Aorta (tissue), 5 donors: ENCODE results near the gene ZBED4. TPM values are rescaled to one million over a fixed set of nuclear protein-coding genes. Genes with fewer than 3 reads are reported as not detected.

ENCODE experiments used
- ATAC-seq: fragments of 200-7000 bp; cut with Tn5 transposase; one replicate; pipeline ENCODE4 v1.9.1; 2022; ENCODE audit warnings: moderate library complexity; ENCODE audit not compliant: low FRiP score
- DNase-seq, 2 donors: peaks; one replicate each; pipeline ENCODE4 v3.0.0-alpha.2; 2020
- H3K27ac ChIP-seq, 2 donors: one replicate each; pipeline ENCODE4 v1.5.1; 2013; ENCODE audit warnings: low read length in 2 of 2, mild to moderate bottlenecking in 2 of 2, moderate library complexity in 2 of 2, control low read depth in 1 of 2, inconsistent platforms in 1 of 2, low read depth in 1 of 2
- H3K27me3 ChIP-seq, 2 donors: one replicate each; pipeline ENCODE4 v1.6.1; 2013; ENCODE audit warnings: control low read depth in 1 of 2, low read length in 1 of 2, mild to moderate bottlenecking in 1 of 2, moderate library complexity in 1 of 2; ENCODE audit not compliant: insufficient read depth in 2 of 2, control insufficient read depth in 1 of 2
- H3K36me3 ChIP-seq, 2 donors: one replicate each; pipeline ENCODE4 v1.6.1; 2013; ENCODE audit warnings: control low read depth in 1 of 2, low read length in 1 of 2, mild to moderate bottlenecking in 1 of 2; ENCODE audit not compliant: insufficient read depth in 2 of 2, control insufficient read depth in 1 of 2
- H3K4me1 ChIP-seq, 2 donors: one replicate each; pipeline ENCODE4 v1.6.1; 2013; ENCODE audit warnings: low read length in 2 of 2, control low read depth in 1 of 2, mild to moderate bottlenecking in 1 of 2, moderate library complexity in 1 of 2; ENCODE audit not compliant: insufficient read depth in 2 of 2, control insufficient read depth in 1 of 2
- H3K4me3 ChIP-seq, 2 donors: one replicate each; pipeline ENCODE4 v1.5.1; 2013; ENCODE audit warnings: low read length in 2 of 2, control low read depth in 1 of 2, mild to moderate bottlenecking in 1 of 2
- H3K9me3 ChIP-seq: one replicate; pipeline ENCODE4 v1.6.1; 2013; ENCODE audit warnings: mild to moderate bottlenecking, low read length; ENCODE audit not compliant: control insufficient read depth
- WGBS, 2 donors: extraction: QIAGEN DNeasy Blood & Tissue Kit; methylation state at CpG; one replicate each; pipeline ENCODE4 v1.1.7; 2013; 5-methylcytosine and 5-hydroxymethylcytosine counted together
- intact Hi-C, 2 donors: fragments of 100-400 bp; cut with DNase I; formaldehyde crosslinking; loops; one replicate each; pipeline versions ENCODE4 v1.14.2 to v1.15.0; 2022
- polyA plus RNA-seq, 2 donors: library from polyadenylated mRNA; stranded (reverse); fragments of 200-250 nt; gene quantifications; one replicate each; pipeline ENCODE4 v1.2.3, GENCODE V29; 2013
- total RNA-seq, 2 donors: library from RNA; stranded (reverse); fragmentation: NEBNext Ultra II Directional; extraction: Animal tissue kit (Norgen Biotek cat#: 25700); gene quantifications; one replicate each; pipeline ENCODE4 v1.2.1, GENCODE V29; 2021
- donor health status: healthy with polysubstance abuse.
- donor health status: Bipolar disorder and iron deficiency.
- donor health status: DM: no; HTN: no; CAD: no.
- donor health status: DM: no; HTN: no; CAD: no.
- donor health status: DM: yes; HTN: yes; CAD: no.

Gene ZBED4
- total and polyA plus RNA-seq, 4 donors, result 1.3 to 9.7 (median 5.3) TPM

DNA sequence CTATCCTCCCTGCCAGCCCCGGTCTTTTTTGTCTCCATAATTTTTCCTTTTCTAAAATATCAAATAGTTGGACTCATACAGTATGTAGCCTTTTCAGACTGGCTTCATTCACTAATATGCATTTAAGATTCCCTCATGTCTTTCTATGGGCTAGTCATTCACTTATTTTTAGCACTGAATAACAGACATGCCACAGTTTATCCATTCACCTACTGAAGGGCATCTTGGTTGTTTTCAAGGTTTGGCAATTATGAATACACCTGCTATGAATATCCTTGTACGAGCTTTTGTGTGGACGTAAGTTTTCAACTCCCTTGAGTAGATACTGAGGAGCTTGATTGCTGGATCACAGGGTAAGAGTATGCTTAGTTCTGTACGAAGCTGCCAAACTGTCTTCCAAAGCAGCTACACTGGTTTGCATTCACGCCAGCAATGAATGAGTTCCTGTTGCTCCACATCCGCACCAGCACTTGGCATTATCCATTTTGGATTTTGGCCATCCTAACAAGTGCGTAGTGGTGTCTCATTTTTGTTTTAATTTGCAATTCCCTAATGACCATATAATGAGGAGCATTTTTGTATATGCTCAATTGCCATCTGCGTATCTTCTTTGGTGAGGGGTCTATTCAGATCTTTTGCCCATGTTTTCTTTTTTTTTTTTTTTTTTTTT is 43.5 kb downstream of the ZBED4 start:
- ATAC-seq, result no peak
- no peak overlapping the region for H3K4me3 ChIP-seq

DNA sequence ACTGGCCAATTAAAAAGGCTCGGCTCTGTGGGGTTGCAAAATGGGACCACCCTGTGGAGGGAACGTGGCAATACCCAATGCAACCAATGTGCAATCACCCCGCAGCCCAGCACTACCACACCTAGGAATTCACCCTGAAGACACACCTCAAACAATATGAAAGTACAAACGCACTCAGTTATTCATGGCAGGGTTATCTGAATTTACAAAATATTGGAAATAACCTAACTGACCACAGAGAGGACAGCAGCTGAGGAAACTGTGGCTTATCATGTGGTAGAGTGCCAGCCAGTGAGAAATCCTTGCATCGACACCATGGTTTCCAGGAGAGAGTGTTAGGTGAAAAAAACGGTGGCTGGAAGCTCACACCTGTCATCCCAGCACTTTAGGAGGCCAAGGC is 45.9 kb downstream of the ZBED4 start:
- peak in 1 of 2 donors; percentile 21 for DNase-seq
- intact Hi-C loops, result no loop called here

More for the DNA sequence above, 43.5 kb downstream of the ZBED4 start:
- DNase-seq, result no peak
- Histone ChIP-seq H3K27ac (no peak overlapping the region), H3K36me3 (peaks cover 2 to 4% of the 10 kb centered on the region in 2 donors), H3K4me1 (no peaks in the 10 kb centered on the region), H3K27me3 (no peaks in the 10 kb centered on the region), H3K9me3 (peaks cover 1% of the 10 kb centered on the region)
- intact Hi-C loops, result no loop called here
- WGBS, 2 donors, result 96 to 97% methylated on average over 8 of the region's 8 CpGs

DNA sequence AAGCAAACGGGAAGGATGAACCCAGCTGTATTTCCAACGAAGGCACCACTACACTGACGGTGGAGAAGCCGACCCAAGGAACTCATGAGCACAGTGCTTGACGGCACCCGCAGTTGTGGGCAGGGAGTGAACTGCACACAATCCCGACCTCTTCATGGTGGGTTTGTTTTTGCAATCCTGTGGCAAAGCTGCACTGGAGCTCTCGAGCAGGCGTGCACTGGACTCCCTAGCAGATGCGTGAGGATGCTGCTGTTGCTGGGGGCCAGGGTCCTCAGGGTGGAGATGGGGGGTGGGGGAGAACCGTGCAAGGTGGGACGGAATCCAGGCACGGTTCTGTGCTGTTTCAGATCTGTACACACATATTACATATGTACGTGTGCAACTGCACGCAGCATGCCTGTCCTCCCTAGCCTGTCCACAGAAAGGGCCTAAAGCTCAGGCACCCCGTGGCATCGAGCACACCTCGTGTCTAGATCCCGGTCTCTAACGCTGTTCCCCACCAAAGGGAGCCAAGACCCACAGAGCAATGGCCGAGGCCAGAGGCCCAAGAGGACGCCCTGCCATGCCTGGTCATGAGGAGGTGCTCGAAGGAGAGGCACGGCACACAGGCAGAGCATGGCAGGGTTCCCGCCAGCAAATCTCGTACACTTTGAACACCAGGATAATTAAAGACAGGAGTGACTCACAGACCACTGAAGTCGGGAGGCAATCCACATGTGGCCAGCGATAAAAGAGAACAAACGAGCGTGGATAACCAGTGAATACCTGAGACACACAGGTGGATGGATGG is 47.0 kb downstream of the ZBED4 start:
- no peak for ATAC-seq
- peaks cover 1% of the 10 kb centered on the region for H3K9me3 ChIP-seq
- WGBS, 2 donors, result 86 to 87% methylated on average over 30 of the region's 30 CpGs
- no peak overlapping the region for H3K27ac ChIP-seq
- H3K36me3 ChIP-seq, result peaks cover 0 to 6% of the 10 kb centered on the region in 2 donors
- DNase-seq, result peak in 1 of 2 donors; percentile 58
- no peaks in the 10 kb centered on the region for H3K4me1 ChIP-seq
- intact Hi-C loops, result no loop called here
- no peak overlapping the region for H3K4me3 ChIP-seq
- no peaks in the 10 kb centered on the region for H3K27me3 ChIP-seq

More for the DNA sequence above, 45.9 kb downstream of the ZBED4 start:
- Histone ChIP-seq H3K36me3 (peaks cover 0 to 6% of the 10 kb centered on the region in 2 donors), H3K4me3 (no peak overlapping the region), H3K4me1 (no peaks in the 10 kb centered on the region), H3K27ac (no peak overlapping the region), H3K9me3 (peaks cover 1% of the 10 kb centered on the region), H3K27me3 (no peaks in the 10 kb centered on the region)
- no peak for ATAC-seq
- 94% methylated on average over 6 of the region's 6 CpGs for WGBS, 2 donors

GRCh38 chr22:49901457-49901856 is 47.8 kb downstream of the ZBED4 start:
- intact Hi-C loops, result no loop called here
- DNase-seq (peak in 1 of 2 donors; percentile 30), ATAC-seq (no peak)
- H3K9me3 ChIP-seq, result no peaks in the 10 kb centered on the region
- 96% methylated on average over 11 of the region's 11 CpGs for WGBS, 2 donors
- no peaks in the 10 kb centered on the region for H3K27me3 ChIP-seq
- H3K27ac ChIP-seq, result no peak overlapping the region
- H3K36me3 ChIP-seq, result peaks cover 0 to 7% of the 10 kb centered on the region in 2 donors
- no peak overlapping the region for H3K4me3 ChIP-seq
- no peaks in the 10 kb centered on the region for H3K4me1 ChIP-seq

DNA sequence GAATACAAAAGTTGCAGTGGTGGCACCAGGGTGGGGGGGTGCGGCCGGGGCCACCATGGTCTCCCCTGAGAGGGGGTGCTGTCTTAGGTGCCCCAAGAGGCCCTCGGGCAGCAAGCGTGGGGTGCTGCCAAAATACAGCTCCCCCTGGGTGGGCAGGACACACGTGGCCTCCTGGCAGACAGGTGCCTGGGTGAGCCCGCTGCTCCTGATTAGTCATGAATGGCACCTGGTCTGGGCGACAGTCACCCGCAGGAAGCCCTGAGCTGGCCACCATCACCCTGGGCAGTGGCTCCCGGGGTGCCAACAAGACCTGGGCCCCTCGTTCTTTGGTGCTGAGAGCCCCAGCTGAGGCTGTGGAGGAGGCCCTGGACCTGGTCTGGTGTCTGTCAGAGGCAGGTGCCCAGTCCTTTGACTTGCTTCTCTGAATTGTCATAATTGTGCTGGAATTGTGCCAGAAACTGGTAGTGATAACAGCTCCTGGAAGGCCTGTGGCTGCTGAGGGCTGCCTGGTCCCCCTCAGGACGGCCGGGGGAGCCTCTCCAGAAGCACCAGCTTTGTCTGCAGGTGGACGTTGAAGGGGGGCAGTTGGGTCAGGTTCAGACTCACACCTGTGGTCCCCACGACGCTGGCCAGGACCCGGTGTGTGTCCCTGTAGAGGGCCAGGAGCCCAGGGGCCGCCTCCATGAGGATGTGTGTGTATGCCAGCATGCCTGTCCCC is 49.8 kb downstream of the ZBED4 start:
- peak; percentile 41 for ATAC-seq
- intact Hi-C loops, result no loop called here
- 86 to 87% methylated on average over 17 of the region's 17 CpGs for WGBS, 2 donors

DNA sequence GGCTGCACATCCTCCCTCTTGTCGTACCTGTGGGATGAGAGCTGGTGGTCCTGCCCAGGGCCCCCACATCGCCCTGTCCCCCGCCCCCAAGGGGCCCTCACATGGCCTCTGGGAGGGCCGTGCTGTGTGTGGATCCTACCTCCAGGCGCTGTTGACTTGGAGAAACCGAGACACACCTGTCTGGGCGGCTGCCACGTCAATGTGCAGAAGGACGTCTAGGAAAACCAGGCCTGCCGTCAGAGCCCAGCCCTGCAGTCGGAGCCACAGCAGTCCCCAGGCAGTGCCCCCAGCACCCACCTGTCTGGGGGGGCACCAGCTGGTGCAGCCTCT is 50.4 kb downstream of the ZBED4 start:
- Histone ChIP-seq H3K36me3 (peaks cover 0 to 18% of the 10 kb centered on the region in 2 donors), H3K9me3 (no peaks in the 10 kb centered on the region), H3K4me3 (no peak overlapping the region), H3K4me1 (no peaks in the 10 kb centered on the region), H3K27ac (no peak overlapping the region), H3K27me3 (no peaks in the 10 kb centered on the region)
- no peak for DNase-seq
- WGBS, 2 donors, result 87 to 90% methylated on average over 11 of the region's 11 CpGs
- no peak for ATAC-seq
- intact Hi-C loops, result no loop called here

More for the DNA sequence above, 49.8 kb downstream of the ZBED4 start:
- H3K4me3 ChIP-seq, result no peak overlapping the region
- H3K4me1 ChIP-seq, result no peaks in the 10 kb centered on the region
- no peak for DNase-seq
- peaks cover 0 to 16% of the 10 kb centered on the region in 2 donors for H3K36me3 ChIP-seq
- H3K9me3 ChIP-seq, result no peaks in the 10 kb centered on the region
- no peaks in the 10 kb centered on the region for H3K27me3 ChIP-seq
- H3K27ac ChIP-seq, result no peak overlapping the region

DNA sequence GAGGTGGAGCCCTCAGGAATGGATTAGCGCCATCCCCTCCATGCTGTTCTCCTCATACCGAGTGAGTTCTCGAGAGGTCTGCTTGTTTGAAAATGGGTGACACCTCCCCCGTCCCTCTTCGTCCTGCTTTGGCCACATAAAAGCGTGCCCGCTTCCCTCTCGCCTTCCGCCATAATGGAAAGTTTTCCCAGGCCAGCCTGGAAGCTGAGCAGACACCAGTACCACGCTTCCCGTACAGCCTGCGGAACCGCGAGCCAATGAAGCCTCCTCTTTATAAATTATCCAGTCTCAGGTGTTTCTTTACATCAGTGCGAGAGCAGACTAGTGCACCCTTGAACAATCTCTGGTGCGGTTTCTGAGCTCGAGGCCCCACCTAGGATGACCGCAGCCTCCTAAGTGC is 51.8 kb downstream of the ZBED4 start:
- H3K4me1 ChIP-seq, result no peaks in the 10 kb centered on the region
- intact Hi-C loops, result no loop called here
- H3K27ac ChIP-seq, result no peak overlapping the region
- H3K27me3 ChIP-seq, result no peaks in the 10 kb centered on the region
- WGBS, 2 donors, result 94 to 95% methylated on average over 18 of the region's 18 CpGs
- H3K9me3 ChIP-seq, result no peaks in the 10 kb centered on the region
- H3K36me3 ChIP-seq, result peaks cover 0 to 18% of the 10 kb centered on the region in 2 donors
- peak in 1 of 2 donors; percentile 28 for DNase-seq
- no peak for ATAC-seq
- no peak overlapping the region for H3K4me3 ChIP-seq

- ATAC-seq (no peak), DNase-seq (peak; percentile 24 to 66)
- H3K36me3 ChIP-seq, result peaks cover 0 to 18% of the 10 kb centered on the region in 2 donors
- H3K4me3 ChIP-seq, result no peak overlapping the region
- intact Hi-C loops, result no loop called here
- H3K4me1 ChIP-seq, result no peaks in the 10 kb centered on the region
- H3K27me3 ChIP-seq, result no peaks in the 10 kb centered on the region
- no peak overlapping the region for H3K27ac ChIP-seq
- H3K9me3 ChIP-seq, result no peaks in the 10 kb centered on the region
- 92 to 94% methylated on average over 27 to 28 of the region's 28 CpGs for WGBS, 2 donors
Observed at GRCh38 chr22:49906071-49906798, 52.6 kb downstream of the ZBED4 start.
